Neural progenitor cell (in vitro differentiated cells): Measurements from ENCODE around the gene GPR148. TPM values are rescaled to one million over a fixed set of nuclear protein-coding genes. Genes with fewer than 3 reads are reported as not detected.

ENCODE experiments used
- DNase-seq: peaks from one replicate; pipeline ENCODE4 v3.0.0-alpha.2; 2016; ENCODE audit warnings: low spot score
- H2AFZ ChIP-seq: fragments of 200-600 bp; sonication (generic); replicated peaks from 2 replicates; pipeline ENCODE4 v1.6.1; 2016; ENCODE audit warnings: antibody characterized with exemption
- H3F3A ChIP-seq: fragments of 200-600 bp; sonication (generic); 2 replicates; pipeline ENCODE4 v1.6.1; 2016; ENCODE audit warnings: antibody characterized with exemption, low read depth
- H3K27ac ChIP-seq: fragments of 200-600 bp; sonication (generic); 2 replicates; pipeline ENCODE4 v1.5.1; 2016; ENCODE audit warnings: mild to moderate bottlenecking
- H3K27me3 ChIP-seq: fragments of 200-600 bp; sonication (generic); 2 replicates; pipeline ENCODE4 v1.6.1; 2016; ENCODE audit warnings: mild to moderate bottlenecking, moderate library complexity
- H3K36me3 ChIP-seq: fragments of 200-600 bp; sonication (generic); 2 replicates; pipeline ENCODE4 v1.5.1; 2016
- H3K4me1 ChIP-seq: fragments of 200-600 bp; sonication (generic); 2 replicates; pipeline ENCODE4 v1.6.1; 2016; ENCODE audit warnings: mixed run types
- H3K4me2 ChIP-seq: fragments of 200-600 bp; sonication (generic); 2 replicates; pipeline ENCODE4 v1.6.1; 2016
- H3K4me3 ChIP-seq: fragments of 200-600 bp; sonication (generic); 2 replicates; pipeline ENCODE4 v1.5.1; 2016
- H3K79me2 ChIP-seq: fragments of 200-600 bp; sonication (generic); 2 replicates; pipeline ENCODE4 v1.6.1; 2016; ENCODE audit warnings: low read depth
- H3K9ac ChIP-seq: fragments of 200-600 bp; sonication (generic); 2 replicates; pipeline ENCODE4 v1.6.1; 2016
- H3K9me3 ChIP-seq: fragments of 200-600 bp; sonication (generic); 2 replicates; pipeline ENCODE4 v1.5.1; 2016; ENCODE audit warnings: low read depth
- H4K20me1 ChIP-seq: fragments of 200-600 bp; sonication (generic); 2 replicates; pipeline ENCODE4 v1.6.1; 2016; ENCODE audit warnings: low read depth
- H3K27ac Mint-ChIP-seq: 3 replicates; pipeline ENCODE4 v1.8.0; 2021; ENCODE audit warnings: mixed read lengths
- H3K27me3 Mint-ChIP-seq: 2 replicates; pipeline ENCODE4 v1.8.0; 2022; ENCODE audit warnings: low read depth, mild to moderate bottlenecking, inconsistent platforms, moderate library complexity, mixed read lengths; ENCODE audit not compliant: insufficient read depth
- H3K36me3 Mint-ChIP-seq: 3 replicates; pipeline ENCODE4 v1.8.0; 2021; ENCODE audit warnings: mixed read lengths
- H3K4me1 Mint-ChIP-seq: 3 replicates; pipeline ENCODE4 v1.8.0; 2021; ENCODE audit warnings: mixed read lengths
- H3K4me3 Mint-ChIP-seq: 3 replicates; pipeline ENCODE4 v1.8.0; 2021; ENCODE audit warnings: mild to moderate bottlenecking, moderate library complexity, mixed read lengths
- H3K9me3 Mint-ChIP-seq: 3 replicates; pipeline ENCODE4 v1.8.0; 2020; ENCODE audit warnings: mixed read lengths
- EZH2 ChIP-seq: fragments of 200-600 bp; sonication (generic); IDR thresholded peaks from 2 replicates; pipeline ENCODE4 v1.6.1; 2017; ENCODE audit warnings: antibody characterized with exemption, mild to moderate bottlenecking, moderate library complexity
- EZH2phosphoT487 ChIP-seq: fragments of 200-600 bp; sonication (generic); IDR thresholded peaks from 2 replicates; pipeline ENCODE4 v1.6.1; 2017; ENCODE audit warnings: antibody characterized with exemption
- total RNA-seq: library from RNA; depleted of rRNA; stranded (reverse); fragments of >200 nt; gene quantifications from 2 replicates; pipeline ENCODE4 v1.2.3, GENCODE V29; 2015; ENCODE audit warnings: low replicate concordance
- TF ChIP-seq, protein P1 (sequence below): fragments of 200-600 bp; sonication (generic); IDR thresholded peaks from 2 replicates; pipeline ENCODE4 v1.5.1; 2017; ENCODE audit warnings: antibody characterized with exemption, mild to moderate bottlenecking

GPR148 gene
- total RNA-seq, 1 donor from 2014 or later = not detected

DNA sequence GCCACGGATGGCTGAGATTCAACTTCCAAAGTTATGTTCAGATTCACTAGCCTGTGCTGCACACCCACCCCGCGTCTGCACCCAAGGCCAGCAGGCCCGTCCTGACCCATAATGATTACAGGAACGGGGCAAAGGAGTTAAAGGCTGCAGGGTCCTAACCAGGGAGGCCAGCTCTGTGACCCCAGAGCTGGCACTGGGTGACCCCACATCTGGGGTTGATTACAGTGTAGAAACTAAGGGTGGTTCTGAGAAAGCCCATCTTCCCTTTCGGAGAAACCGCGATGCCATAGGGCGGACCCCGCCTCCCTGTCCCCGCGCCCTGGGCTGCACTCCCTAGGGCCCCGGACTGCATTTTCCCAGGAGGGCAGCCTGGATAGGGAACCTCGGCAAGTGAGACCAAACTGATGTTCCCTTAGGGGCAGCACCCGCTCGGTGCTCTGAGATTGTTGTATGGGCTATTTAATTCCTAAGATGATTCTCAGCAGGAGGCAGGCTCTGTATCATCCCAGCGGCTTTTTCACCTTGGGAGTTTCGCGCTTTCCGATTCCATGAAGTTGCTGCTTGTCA lies 2.2 kb upstream of the GPR148 start:
- peaks cover 3% of the 10 kb centered on the region for H3K9me3 Mint-ChIP-seq
- Histone ChIP-seq H3K4me1 (peaks cover 2% of the 10 kb centered on the region), H3K9ac (no peak overlapping the region), H4K20me1 (no peaks in the 10 kb centered on the region), H3K9me3 (no peaks in the 10 kb centered on the region), H3K4me2 (peak overlapping the region; percentile 81), H3K27me3 (peaks cover 44% of the 10 kb centered on the region), H3K79me2 (no peaks in the 10 kb centered on the region), H3K27ac (no peak overlapping the region), H3K36me3 (no peaks in the 10 kb centered on the region), H3F3A (peaks cover 14% of the 10 kb centered on the region), H2AFZ (peak overlapping the region; percentile 97), H3K4me3 (peak overlapping the region; percentile 57)
- no peak for DNase-seq
- peak overlapping the region; percentile 31 for H3K27ac Mint-ChIP-seq
- H3K27me3 Mint-ChIP-seq = peaks cover 4% of the 10 kb centered on the region
- no peaks in the 10 kb centered on the region for H3K36me3 Mint-ChIP-seq
- TF ChIP-seq EZH2phosphoT487 (no peak), EZH2 (no peak)
- TF ChIP-seq, protein P1, sequence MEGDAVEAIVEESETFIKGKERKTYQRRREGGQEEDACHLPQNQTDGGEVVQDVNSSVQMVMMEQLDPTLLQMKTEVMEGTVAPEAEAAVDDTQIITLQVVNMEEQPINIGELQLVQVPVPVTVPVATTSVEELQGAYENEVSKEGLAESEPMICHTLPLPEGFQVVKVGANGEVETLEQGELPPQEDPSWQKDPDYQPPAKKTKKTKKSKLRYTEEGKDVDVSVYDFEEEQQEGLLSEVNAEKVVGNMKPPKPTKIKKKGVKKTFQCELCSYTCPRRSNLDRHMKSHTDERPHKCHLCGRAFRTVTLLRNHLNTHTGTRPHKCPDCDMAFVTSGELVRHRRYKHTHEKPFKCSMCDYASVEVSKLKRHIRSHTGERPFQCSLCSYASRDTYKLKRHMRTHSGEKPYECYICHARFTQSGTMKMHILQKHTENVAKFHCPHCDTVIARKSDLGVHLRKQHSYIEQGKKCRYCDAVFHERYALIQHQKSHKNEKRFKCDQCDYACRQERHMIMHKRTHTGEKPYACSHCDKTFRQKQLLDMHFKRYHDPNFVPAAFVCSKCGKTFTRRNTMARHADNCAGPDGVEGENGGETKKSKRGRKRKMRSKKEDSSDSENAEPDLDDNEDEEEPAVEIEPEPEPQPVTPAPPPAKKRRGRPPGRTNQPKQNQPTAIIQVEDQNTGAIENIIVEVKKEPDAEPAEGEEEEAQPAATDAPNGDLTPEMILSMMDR = no peak
- H3K4me3 Mint-ChIP-seq = peak overlapping the region; percentile 86
- peaks cover 5% of the 10 kb centered on the region for H3K4me1 Mint-ChIP-seq

DNA sequence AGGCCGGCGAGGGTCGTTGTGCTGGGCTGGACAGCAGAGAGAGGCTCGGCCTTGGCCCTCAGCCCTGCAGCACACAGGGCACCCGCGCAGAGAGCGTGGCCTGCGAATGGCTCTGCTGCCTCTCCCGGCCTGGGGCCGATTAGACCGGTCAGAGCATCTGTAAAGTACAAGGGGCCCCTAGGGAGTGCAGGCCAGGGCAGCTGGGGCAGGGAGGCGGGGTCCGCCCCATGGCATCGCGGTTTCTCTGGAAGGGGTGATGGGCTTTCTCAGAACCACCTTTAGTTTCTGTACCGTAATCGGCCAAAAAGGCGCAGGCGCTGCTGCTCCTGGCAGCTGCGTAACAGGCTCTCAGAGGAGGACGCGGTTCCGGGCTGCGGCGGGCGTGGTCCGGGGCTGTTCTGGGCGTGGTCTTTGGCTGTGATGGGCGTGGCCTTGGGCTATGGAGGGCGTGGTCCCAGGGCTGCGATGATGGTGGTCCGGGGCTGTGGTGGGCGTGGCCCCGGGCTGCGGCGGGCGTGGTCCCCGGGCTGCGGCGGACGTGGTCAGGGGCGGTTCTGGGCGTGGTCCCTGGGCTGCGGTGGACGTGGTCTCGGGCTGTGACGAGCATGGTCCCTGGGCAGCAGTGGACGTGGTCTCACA lies 1.5 kb upstream of the GPR148 start:
- Histone ChIP-seq H3K4me1 (peaks cover 2% of the 10 kb centered on the region), H3K27me3 (peaks cover 44% of the 10 kb centered on the region), H2AFZ (peak overlapping the region; percentile 97), H3K4me2 (peak overlapping the region; percentile 81), H3K9me3 (no peaks in the 10 kb centered on the region), H3K79me2 (no peaks in the 10 kb centered on the region), H3K4me3 (peak overlapping the region; percentile 57), H3F3A (peaks cover 14% of the 10 kb centered on the region), H3K9ac (no peak overlapping the region), H4K20me1 (no peaks in the 10 kb centered on the region), H3K36me3 (no peaks in the 10 kb centered on the region), H3K27ac (no peak overlapping the region)
- Mint-ChIP-seq H3K36me3 (no peaks in the 10 kb centered on the region), H3K4me3 (peak overlapping the region; percentile 86), H3K9me3 (peaks cover 3% of the 10 kb centered on the region), H3K27me3 (peaks cover 4% of the 10 kb centered on the region), H3K27ac (peak overlapping the region; percentile 31), H3K4me1 (peaks cover 5% of the 10 kb centered on the region)
- peak; percentile 26 for TF ChIP-seq EZH2
- TF ChIP-seq, protein P1 = peak; percentile 12
- TF ChIP-seq EZH2phosphoT487 = no peak
- peak; percentile 95 for DNase-seq

DNA sequence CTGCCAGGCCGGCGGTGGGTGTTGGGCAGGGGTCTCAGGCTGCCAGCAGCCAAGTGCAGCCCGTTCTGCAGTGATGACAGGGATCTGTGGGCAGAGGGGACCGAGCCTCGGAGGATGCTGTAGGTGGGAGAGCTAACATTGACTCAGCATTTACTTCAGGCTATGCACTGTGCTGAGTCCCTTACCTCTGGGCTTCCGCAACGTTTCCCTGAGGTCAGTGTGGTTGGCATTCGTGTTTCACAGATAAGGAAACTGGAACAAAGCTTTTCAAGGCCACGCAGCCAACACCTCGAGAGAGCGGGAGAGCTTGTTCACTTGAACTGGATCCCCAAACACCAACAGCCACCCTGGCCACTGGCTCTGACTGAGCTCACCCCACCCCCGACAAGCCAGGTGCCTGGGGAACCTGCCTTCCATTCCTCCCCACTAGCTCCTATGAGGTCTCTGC lies 839 bp upstream of the GPR148 start:
- no peak overlapping the region for H3K27ac ChIP-seq

More for the DNA sequence above, 839 bp upstream of the GPR148 start:
- peaks cover 14% of the 10 kb centered on the region for H3F3A ChIP-seq
- Mint-ChIP-seq H3K4me1 (peaks cover 5% of the 10 kb centered on the region), H3K36me3 (no peaks in the 10 kb centered on the region), H3K27me3 (peaks cover 4% of the 10 kb centered on the region), H3K27ac (no peak overlapping the region), H3K4me3 (peak overlapping the region; percentile 86), H3K9me3 (no peaks in the 10 kb centered on the region)
- H3K36me3 ChIP-seq = no peaks in the 10 kb centered on the region
- H4K20me1 ChIP-seq = no peaks in the 10 kb centered on the region
- H3K4me1 ChIP-seq = peaks cover 2% of the 10 kb centered on the region
- no peaks in the 10 kb centered on the region for H3K79me2 ChIP-seq
- no peak for DNase-seq
- H3K27me3 ChIP-seq = peaks cover 44% of the 10 kb centered on the region
- H3K4me2 ChIP-seq = peak overlapping the region; percentile 81
- no peak for TF ChIP-seq EZH2
- TF ChIP-seq EZH2phosphoT487 = no peak
- TF ChIP-seq, protein P1 = no peak
- H3K4me3 ChIP-seq = peak overlapping the region; percentile 57
- no peak overlapping the region for H3K9ac ChIP-seq
- peak overlapping the region; percentile 77 for H2AFZ ChIP-seq
- no peaks in the 10 kb centered on the region for H3K9me3 ChIP-seq
